Measurements from ENCODE around the gene GAK. TPM values are rescaled to one million over a fixed set of nuclear protein-coding genes. Genes with fewer than 3 reads are reported as not detected.

The GAK gene
- total RNA-seq, 8 experiments from 2014 or later = 26.1 to 94.0 (median 44.6) TPM

DNA sequence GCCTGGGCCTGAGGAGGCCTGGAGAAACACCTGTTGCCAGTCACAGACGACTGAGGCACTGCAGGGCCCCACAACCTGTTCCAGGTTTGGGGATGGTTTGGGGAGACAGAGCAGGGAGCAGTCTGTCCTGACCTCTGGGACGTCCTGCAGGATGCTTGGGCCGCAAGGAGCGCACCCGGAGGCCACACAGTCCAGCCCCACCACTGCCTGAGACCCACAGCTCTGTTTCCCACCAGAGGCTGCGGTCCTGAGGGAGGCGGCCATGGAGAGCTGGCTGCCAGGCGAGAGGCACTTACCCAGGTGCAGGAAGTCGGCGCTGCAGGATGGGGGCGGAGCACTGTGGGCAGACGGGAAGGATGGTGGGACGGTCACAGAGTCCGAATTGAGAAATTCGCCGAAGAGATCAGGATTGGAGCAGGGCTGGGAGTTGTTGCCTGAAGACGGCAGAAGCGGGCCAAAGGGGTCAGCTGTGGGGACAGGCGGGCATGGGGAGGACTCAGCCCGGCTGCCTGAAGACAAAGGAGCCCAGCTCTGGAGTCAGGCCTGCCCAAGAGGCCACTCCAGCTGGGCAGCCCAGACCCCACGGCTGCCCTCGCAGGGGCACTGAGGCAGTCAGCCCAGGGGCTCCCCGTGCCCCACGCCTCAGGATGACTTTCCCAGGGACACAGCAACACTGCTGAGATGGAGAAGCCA is 65.9 kb downstream of the GAK start:
- no peak overlapping the region for H3K4me3 ChIP-seq
- no peak for ATAC-seq (replicated peaks in 6 of 8)
- 60 to 95% (median 91%) methylated on average over 1 to 6 of the region's 24 CpGs; no CpG with 5 or more reads in 7 of the 10 experiments for WGBS, 10 experiments
- in situ Hi-C loops (cut with MboI; ENCODE audit: low pct_unique_long_range_greater_than_20kb in 2 of 9, low sequenced_read_pairs in 9 of 9, unreplicated experiment in 9 of 9) = no loop called here
- H3K27ac ChIP-seq = peak overlapping the region in 1 of 2 donors; percentile 33
- no peaks in the 10 kb centered on the region for H3K4me1 ChIP-seq (replicated peaks in 1 of 2)

DNA sequence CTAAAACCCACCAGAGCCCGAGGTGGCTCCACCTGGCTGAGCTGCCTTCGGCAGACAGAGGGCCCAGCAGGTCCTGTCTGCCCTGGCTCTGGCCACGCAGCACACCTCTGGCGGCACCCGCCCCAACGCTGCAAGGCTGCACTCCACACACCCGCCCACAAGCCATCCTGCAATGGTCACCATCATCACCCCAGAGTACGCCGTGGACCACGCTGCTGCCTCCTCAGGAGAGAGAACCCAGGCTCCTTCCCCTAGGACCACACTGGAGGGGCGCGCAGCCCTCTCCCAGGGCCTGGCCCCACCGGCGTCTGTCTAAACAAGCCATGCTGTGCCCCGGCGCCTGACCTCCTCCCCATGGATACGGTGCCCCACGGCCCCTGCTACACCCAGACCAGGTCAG is 66.5 kb downstream of the GAK start:
- Histone ChIP-seq H3K27ac (no peak overlapping the region), H3K4me3 (no peak overlapping the region), H3K4me1 (replicated peaks in 1 of 2) (no peaks in the 10 kb centered on the region)
- in situ Hi-C loops (cut with MboI; ENCODE audit: low pct_unique_long_range_greater_than_20kb in 2 of 9, low sequenced_read_pairs in 9 of 9, unreplicated experiment in 9 of 9) = no loop called here
- 100% methylated on average over 1 to 3 of the region's 18 CpGs; no CpG with 5 or more reads in 8 of the 10 experiments for WGBS, 10 experiments
- no peak for ATAC-seq (replicated peaks in 6 of 8)

- Histone ChIP-seq H3K4me1 (replicated peaks in 1 of 2) (no peaks in the 10 kb centered on the region), H3K4me3 (no peak overlapping the region), H3K27ac (no peak overlapping the region)
- no peak for ATAC-seq (replicated peaks in 6 of 8)
- in situ Hi-C loops (cut with MboI; ENCODE audit: low pct_unique_long_range_greater_than_20kb in 2 of 9, low sequenced_read_pairs in 9 of 9, unreplicated experiment in 9 of 9) = no loop called here
- whole genome bisulfite sequencing, 10 experiments = 91 to 93% methylated on average over 4 to 7 of the region's 11 CpGs; no CpG with 5 or more reads in 8 of the 10 experiments
These were observed 67.0 kb downstream of the GAK start for GRCh38 chr4:865121-865465.

GRCh38 chr4:864456-865120 is 67.5 kb downstream of the GAK start:
- ATAC-seq (replicated peaks in 6 of 8) = no peak
- Histone ChIP-seq H3K4me3 (no peak overlapping the region), H3K27ac (no peak overlapping the region), H3K4me1 (replicated peaks in 1 of 2) (no peaks in the 10 kb centered on the region)
- in situ Hi-C loops (cut with MboI; ENCODE audit: low pct_unique_long_range_greater_than_20kb in 2 of 9, low sequenced_read_pairs in 9 of 9, unreplicated experiment in 9 of 9) = no loop called here
- WGBS, 10 experiments = 96 to 100% (median 98%) methylated on average over 1 to 8 of the region's 42 CpGs; no CpG with 5 or more reads in 7 of the 10 experiments

DNA sequence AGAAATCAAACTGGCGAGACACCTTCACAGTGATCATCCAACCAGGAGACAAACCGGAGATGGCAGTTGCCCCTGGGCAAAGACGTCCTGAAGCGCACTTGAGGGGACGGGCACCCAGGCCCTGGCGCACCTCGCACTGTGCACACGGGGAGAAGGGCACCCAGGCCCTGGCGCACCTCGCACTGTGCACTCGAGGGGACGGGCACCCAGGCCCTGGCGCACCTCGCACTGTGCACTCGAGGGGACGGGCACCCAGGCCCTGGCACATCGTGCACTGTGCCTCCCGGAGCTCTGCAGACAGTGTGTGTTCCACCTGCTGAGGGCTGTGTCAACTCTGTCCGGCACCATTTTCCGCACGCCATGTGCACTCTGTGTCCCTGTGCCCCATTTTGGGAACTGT is 71.6 kb downstream of the GAK start:
- no peaks in the 10 kb centered on the region for H3K4me1 ChIP-seq (replicated peaks in 1 of 2)
- no peak overlapping the region for H3K4me3 ChIP-seq
- WGBS, 10 experiments = 80 to 100% (median 91%) methylated on average over 1 to 8 of the region's 21 CpGs; no CpG with 5 or more reads in 5 of the 10 experiments
- no peak overlapping the region for H3K27ac ChIP-seq
- no peak for ATAC-seq (replicated peaks in 6 of 8)
- in situ Hi-C loops (cut with MboI; ENCODE audit: low pct_unique_long_range_greater_than_20kb in 2 of 9, low sequenced_read_pairs in 9 of 9, unreplicated experiment in 9 of 9) = no loop called here

DNA sequence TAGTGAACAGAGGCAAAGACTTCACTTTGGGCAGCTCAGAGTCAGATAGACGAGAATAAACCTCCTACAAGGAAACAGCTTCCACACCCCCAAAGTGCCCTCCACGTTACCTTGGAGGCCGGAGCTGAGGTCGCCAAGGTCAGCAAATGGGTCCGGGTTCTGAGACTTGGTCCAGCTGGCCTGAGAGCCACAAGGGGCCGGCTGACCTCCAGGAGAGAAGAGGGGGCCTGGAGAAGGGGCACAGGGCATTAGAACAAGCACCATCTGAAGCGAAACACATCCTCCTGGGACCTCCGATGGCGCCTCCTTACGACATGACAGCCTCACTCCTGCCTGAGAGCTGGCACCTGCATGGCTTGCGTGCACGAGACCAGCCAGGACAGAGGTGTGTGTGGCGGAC is 72.6 kb downstream of the GAK start:
- no peak for ATAC-seq (replicated peaks in 6 of 8)
- no peak overlapping the region for H3K4me3 ChIP-seq
- in situ Hi-C loops (cut with MboI; ENCODE audit: low pct_unique_long_range_greater_than_20kb in 2 of 9, low sequenced_read_pairs in 9 of 9, unreplicated experiment in 9 of 9) = no loop called here
- no peaks in the 10 kb centered on the region for H3K4me1 ChIP-seq (replicated peaks in 1 of 2)
- H3K27ac ChIP-seq = no peak overlapping the region
- WGBS, 10 experiments = 83 to 100% (median 97%) methylated on average over 2 to 10 of the region's 13 CpGs; no CpG with 5 or more reads in 6 of the 10 experiments

GRCh38 chr4:858831-859451 is 73.2 kb downstream of the GAK start:
- no peaks in the 10 kb centered on the region for H3K4me1 ChIP-seq (replicated peaks in 1 of 2)
- WGBS, 10 experiments = 80% methylated on average over 1 of the region's 31 CpGs; no CpG with 5 or more reads in 9 of the 10 experiments
- peak in 4 of 8 experiments; percentile 7 to 15 (median 11) for ATAC-seq (replicated peaks in 6 of 8)
- H3K27ac ChIP-seq = no peak overlapping the region
- no peak overlapping the region for H3K4me3 ChIP-seq
- in situ Hi-C loops (cut with MboI; ENCODE audit: low pct_unique_long_range_greater_than_20kb in 2 of 9, low sequenced_read_pairs in 9 of 9, unreplicated experiment in 9 of 9) = no loop called here

DNA sequence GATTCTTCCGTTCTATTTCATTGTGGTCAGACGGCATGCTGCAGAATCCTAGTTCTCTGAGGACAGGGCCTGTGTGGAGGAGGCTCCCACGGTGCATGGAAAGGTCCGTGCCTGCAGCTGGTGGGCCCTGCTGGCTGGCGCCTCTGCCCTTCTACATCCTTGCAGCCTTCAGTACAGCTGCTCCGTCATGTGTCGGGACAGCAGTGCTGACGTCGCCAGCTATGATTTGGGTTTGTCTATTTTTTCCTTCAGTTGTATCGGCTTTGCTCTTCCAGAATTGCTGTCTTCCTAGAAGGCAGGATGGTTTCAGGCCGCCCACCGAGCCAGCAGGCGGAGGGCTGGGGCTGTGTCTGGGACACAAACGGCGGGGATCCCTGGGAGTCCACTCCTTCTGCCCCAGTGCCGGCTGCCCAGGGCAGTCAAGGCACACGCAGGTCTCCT is 74.1 kb downstream of the GAK start:
- no peak overlapping the region for H3K4me3 ChIP-seq
- in situ Hi-C loops (cut with MboI; ENCODE audit: low pct_unique_long_range_greater_than_20kb in 2 of 9, low sequenced_read_pairs in 9 of 9, unreplicated experiment in 9 of 9) = no loop called here
- 80 to 100% (median 94%) methylated on average over 2 to 4 of the region's 17 CpGs; no CpG with 5 or more reads in 6 of the 10 experiments for WGBS, 10 experiments
- peak in 4 of 8 experiments; percentile 7 to 53 (median 48) for ATAC-seq (replicated peaks in 6 of 8)
- no peaks in the 10 kb centered on the region for H3K4me1 ChIP-seq (replicated peaks in 1 of 2)
- H3K27ac ChIP-seq = no peak overlapping the region

DNA sequence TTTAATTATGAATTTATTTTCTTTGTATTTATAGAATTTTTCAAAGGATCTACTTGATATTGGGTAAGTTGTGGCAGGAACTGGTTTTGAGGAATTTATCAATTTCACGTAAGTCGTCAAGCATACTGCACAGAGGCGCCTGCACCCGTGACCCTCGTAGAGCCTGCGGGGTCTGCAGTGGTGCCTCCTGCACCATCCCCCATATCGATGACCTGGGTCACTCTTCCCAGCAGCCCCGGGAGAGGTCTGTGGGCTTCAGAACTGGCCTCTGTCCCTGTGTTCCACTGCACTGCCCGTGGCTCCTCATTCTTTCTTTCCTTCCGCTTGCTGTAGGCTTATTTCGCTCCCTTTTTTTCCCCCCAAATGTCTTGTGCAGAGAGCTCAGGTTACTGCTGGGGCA is 74.7 kb downstream of the GAK start:
- ATAC-seq (replicated peaks in 6 of 8) = peak in 1 of 8 experiments; percentile 15
- in situ Hi-C loops (cut with MboI; ENCODE audit: low pct_unique_long_range_greater_than_20kb in 2 of 9, low sequenced_read_pairs in 9 of 9, unreplicated experiment in 9 of 9) = no loop called here
- Histone ChIP-seq H3K27ac (no peak overlapping the region), H3K4me3 (no peak overlapping the region), H3K4me1 (replicated peaks in 1 of 2) (no peaks in the 10 kb centered on the region)
- 90 to 100% (median 100%) methylated on average over 1 to 9 of the region's 11 CpGs; no CpG with 5 or more reads in 3 of the 10 experiments for WGBS, 10 experiments

GRCh38 chr4:856225-856901 is 75.8 kb downstream of the GAK start:
- H3K4me1 ChIP-seq (replicated peaks in 1 of 2) = no peaks in the 10 kb centered on the region
- H3K4me3 ChIP-seq = no peak overlapping the region
- H3K27ac ChIP-seq = no peak overlapping the region
- no peak for ATAC-seq (replicated peaks in 6 of 8)
- in situ Hi-C loops (cut with MboI; ENCODE audit: low pct_unique_long_range_greater_than_20kb in 2 of 9, low sequenced_read_pairs in 9 of 9, unreplicated experiment in 9 of 9) = no loop called here
- WGBS, 10 experiments = 80 to 100% (median 100%) methylated on average over 1 to 3 of the region's 3 CpGs; no CpG with 5 or more reads in 6 of the 10 experiments

- Histone ChIP-seq H3K4me1 (replicated peaks in 1 of 2) (no peaks in the 10 kb centered on the region), H3K4me3 (no peak overlapping the region), H3K27ac (no peak overlapping the region)
- in situ Hi-C loops (cut with MboI; ENCODE audit: low pct_unique_long_range_greater_than_20kb in 2 of 9, low sequenced_read_pairs in 9 of 9, unreplicated experiment in 9 of 9) = no loop called here
- 0 to 20% methylated on average over 1 of the region's 1 CpG; no CpG with 5 or more reads in 8 of the 10 experiments for WGBS, 10 experiments
- ATAC-seq (replicated peaks in 6 of 8) = no peak
These were observed 76.3 kb downstream of the GAK start for GRCh38 chr4:855880-856224.

DNA sequence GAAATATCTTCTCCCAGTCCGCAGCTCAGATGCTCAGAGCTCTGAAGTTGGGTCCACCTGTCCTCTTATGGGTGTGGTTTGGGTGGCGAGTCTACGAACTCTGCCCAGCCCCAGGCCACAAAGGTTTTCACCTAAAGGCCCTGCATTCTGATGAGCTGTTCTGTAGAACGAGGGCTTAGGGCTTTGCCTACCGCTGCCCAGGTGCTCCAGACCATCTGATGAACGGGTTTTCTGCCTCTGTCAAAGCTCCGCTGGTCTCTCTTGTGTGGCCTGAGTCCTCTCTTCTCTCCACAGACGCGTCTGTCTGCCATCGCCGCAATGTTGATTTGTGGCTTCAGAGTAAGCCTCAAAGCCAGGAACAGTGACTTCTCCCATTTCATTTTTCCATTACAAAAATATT is 77.8 kb downstream of the GAK start:
- no peak for ATAC-seq (replicated peaks in 6 of 8)

DNA sequence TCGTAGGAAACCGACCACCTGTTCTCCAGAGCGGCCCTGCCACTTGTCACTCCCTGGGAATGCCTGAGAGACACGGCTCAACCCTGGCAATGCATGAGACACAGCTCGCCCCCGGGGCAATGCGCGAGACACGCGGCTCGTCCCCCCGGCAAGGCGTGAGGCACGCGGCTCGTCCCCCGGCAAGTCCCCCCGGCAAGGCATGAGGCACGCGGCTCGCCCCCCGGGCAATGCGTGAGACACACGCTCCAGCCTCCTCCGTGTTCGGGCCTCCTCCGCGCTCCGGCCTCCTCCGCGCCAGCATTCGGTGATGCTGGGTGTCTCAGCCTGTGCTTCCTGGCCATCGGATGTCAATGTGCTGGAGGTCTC is 78.7 kb downstream of the GAK start:
- Histone ChIP-seq H3K4me3 (no peak overlapping the region), H3K27ac (no peak overlapping the region), H3K4me1 (replicated peaks in 1 of 2) (no peaks in the 10 kb centered on the region)
- 92 to 100% methylated on average over 2 to 4 of the region's 33 CpGs; no CpG with 5 or more reads in 8 of the 10 experiments for WGBS, 10 experiments
- in situ Hi-C loops (cut with MboI; ENCODE audit: low pct_unique_long_range_greater_than_20kb in 2 of 9, low sequenced_read_pairs in 9 of 9, unreplicated experiment in 9 of 9) = no loop called here
- ATAC-seq (replicated peaks in 6 of 8) = no peak

More for the DNA sequence above, 77.8 kb downstream of the GAK start:
- H3K4me3 ChIP-seq = no peak overlapping the region
- H3K4me1 ChIP-seq (replicated peaks in 1 of 2) = no peaks in the 10 kb centered on the region
- WGBS, 10 experiments = 40 to 100% (median 92%) methylated on average over 1 to 8 of the region's 11 CpGs; no CpG with 5 or more reads in 2 of the 10 experiments
- in situ Hi-C loops (cut with MboI; ENCODE audit: low pct_unique_long_range_greater_than_20kb in 2 of 9, low sequenced_read_pairs in 9 of 9, unreplicated experiment in 9 of 9) = no loop called here
- no peak overlapping the region for H3K27ac ChIP-seq
